Tibial artery (tissue), 4 donors: ENCODE data around the gene TGFB1I1.

ENCODE experiments used
- DNase-seq, 2 donors: peaks; one replicate each; pipeline ENCODE4 v3.0.0-alpha.2; 2019
- H3K27ac ChIP-seq, 2 donors: fragments of 200-600 bp; sonication (generic) in 1 of 2; 1 replicate in 1 of 2; 2 replicates in 1 of 2; pipeline ENCODE4 v1.5.1; 2018 to 2019; ENCODE audit warnings: mild to moderate bottlenecking in 1 of 2
- H3K27me3 ChIP-seq, 2 donors: fragments of 200-600 bp; sonication (generic) in 1 of 2; one replicate each; pipeline versions ENCODE4 v1.5.1 to v1.6.0; 2016 to 2019
- H3K36me3 ChIP-seq, 3 donors: fragments of 200-600 bp; sonication (generic) in 2 of 3; one replicate each; pipeline ENCODE4 v1.5.1; 2016 to 2019; ENCODE audit warnings: mild to moderate bottlenecking in 2 of 3
- H3K4me1 ChIP-seq, 4 donors: fragments of 200-600 bp; sonication (generic) in 2 of 4; 1 replicate in 3 of 4; 2 replicates in 1 of 4; pipeline ENCODE4 v1.5.1; 2016 to 2019
- H3K4me3 ChIP-seq, 2 donors: fragments of 200-600 bp; sonication (generic) in 1 of 2; 1 replicate in 1 of 2; 2 replicates in 1 of 2; pipeline ENCODE4 v1.5.1; 2018 to 2019; ENCODE audit warnings: mild to moderate bottlenecking in 2 of 2
- H3K9me3 ChIP-seq, 3 donors: fragments of 200-600 bp; sonication (generic) in 1 of 3; one replicate each; pipeline ENCODE4 v1.5.1; 2016 to 2019
- intact Hi-C: fragments of 100-400 bp; cut with DNase I; formaldehyde crosslinking; loops from one replicate; pipeline ENCODE4 v1.15.0; 2023; ENCODE audit warnings: low total_unique reads
- TF ChIP-seq, protein P1 (sequence below), 2 experiments: fragments of 200-600 bp in 1 of 2; fragments of 450-650 bp in 1 of 2; IDR thresholded peaks; one replicate each; pipeline ENCODE4 v1.5.1; 2017 to 2019; ENCODE audit warnings: antibody characterized with exemption in 2 of 2, mild to moderate bottlenecking in 1 of 2, moderate library complexity in 1 of 2

The TGFB1I1 gene

DNA sequence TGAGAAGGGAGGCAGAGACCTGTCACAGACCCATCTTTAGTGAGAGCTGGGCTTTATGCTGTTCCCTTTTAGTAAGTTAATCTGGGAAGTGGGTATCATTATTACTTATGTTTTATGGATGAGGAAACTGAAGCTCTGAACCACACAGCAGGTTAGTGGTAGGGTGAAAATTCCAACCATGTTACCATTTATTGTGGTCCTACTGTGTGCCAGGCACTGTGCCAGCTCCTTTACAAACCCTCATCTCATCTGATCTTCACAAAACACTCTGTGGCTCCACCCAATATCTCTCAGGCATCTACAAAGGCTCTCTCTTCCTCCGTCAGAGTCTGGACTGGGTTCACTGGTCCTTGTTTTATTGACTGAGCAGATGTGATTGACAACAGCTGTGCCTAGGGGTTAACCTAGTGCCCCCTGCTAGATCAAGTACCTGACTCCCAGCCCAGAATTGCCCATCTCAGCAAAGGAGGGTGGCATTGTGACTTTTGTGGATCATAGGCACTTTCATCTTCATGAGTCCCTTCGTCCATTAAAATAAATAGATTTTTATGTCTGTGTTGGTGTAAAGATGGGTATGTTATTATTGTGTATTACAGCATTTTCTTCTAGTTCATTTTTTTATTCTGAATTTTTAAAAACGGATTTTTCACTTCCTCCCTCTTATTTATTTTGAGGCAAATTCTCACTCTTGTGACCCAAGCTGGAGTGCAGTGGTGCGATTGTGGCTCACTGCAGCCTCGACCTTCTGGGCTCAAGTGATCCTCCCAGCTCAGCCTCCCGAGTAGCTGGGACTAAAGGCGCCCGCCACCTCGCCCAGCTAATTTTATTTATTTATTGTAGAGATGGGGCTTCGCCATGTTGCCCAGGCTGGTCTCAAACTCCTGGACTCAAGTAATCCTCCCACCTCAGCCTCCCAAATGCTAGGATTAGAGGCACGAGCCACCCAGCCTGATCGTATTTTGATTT lies 3.1 kb downstream of the TGFB1I1 start:
- peaks cover 46 to 55% (median 50%) of the 10 kb centered on the region in 3 donors for H3K36me3 ChIP-seq
- peak overlapping the region in 1 of 2 donors; percentile 99 for H3K27ac ChIP-seq
- TF ChIP-seq, protein P1, sequence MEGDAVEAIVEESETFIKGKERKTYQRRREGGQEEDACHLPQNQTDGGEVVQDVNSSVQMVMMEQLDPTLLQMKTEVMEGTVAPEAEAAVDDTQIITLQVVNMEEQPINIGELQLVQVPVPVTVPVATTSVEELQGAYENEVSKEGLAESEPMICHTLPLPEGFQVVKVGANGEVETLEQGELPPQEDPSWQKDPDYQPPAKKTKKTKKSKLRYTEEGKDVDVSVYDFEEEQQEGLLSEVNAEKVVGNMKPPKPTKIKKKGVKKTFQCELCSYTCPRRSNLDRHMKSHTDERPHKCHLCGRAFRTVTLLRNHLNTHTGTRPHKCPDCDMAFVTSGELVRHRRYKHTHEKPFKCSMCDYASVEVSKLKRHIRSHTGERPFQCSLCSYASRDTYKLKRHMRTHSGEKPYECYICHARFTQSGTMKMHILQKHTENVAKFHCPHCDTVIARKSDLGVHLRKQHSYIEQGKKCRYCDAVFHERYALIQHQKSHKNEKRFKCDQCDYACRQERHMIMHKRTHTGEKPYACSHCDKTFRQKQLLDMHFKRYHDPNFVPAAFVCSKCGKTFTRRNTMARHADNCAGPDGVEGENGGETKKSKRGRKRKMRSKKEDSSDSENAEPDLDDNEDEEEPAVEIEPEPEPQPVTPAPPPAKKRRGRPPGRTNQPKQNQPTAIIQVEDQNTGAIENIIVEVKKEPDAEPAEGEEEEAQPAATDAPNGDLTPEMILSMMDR (IDR thresholded peaks at IDR 0.05) = no peak

DNA sequence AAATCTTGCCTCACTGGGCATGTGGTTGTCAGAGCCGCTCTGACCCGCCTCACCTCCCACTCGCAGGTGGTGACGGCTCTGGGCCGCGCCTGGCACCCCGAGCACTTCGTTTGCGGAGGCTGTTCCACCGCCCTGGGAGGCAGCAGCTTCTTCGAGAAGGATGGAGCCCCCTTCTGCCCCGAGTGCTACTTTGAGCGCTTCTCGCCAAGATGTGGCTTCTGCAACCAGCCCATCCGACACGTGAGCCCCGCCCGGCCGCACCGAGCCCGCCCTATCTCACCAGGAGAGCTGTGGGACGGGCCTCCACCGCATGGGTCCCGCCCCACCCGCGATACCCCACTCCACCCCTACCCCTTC lies 4.0 kb downstream of the TGFB1I1 start:
- intact Hi-C loops = loop anchor here (2.0 kb wide), 1 partner anchor 17 kb away; the partner anchor contains the start of gene ARMC5
- H3K27me3 ChIP-seq = no peaks in the 10 kb centered on the region
- no peak overlapping the region for H3K4me3 ChIP-seq
- H3K36me3 ChIP-seq = peaks cover 46 to 55% (median 50%) of the 10 kb centered on the region in 3 donors
- H3K4me1 ChIP-seq = peaks cover 0 to 30% (median 20%) of the 10 kb centered on the region in 4 donors
- TF ChIP-seq, protein P1 (IDR thresholded peaks at IDR 0.05) = no peak
- DNase-seq = no peak
- no peak overlapping the region for H3K27ac ChIP-seq
- no peaks in the 10 kb centered on the region for H3K9me3 ChIP-seq

More for the DNA sequence above, 3.1 kb downstream of the TGFB1I1 start:
- intact Hi-C loops = loop anchor here (2.0 kb wide), 1 partner anchor 16 kb away; the partner anchor contains the start of gene ARMC5
- no peak for DNase-seq
- no peak overlapping the region for H3K4me3 ChIP-seq
- peaks cover 0 to 30% (median 26%) of the 10 kb centered on the region in 4 donors for H3K4me1 ChIP-seq
- H3K9me3 ChIP-seq = no peaks in the 10 kb centered on the region
- no peaks in the 10 kb centered on the region for H3K27me3 ChIP-seq

DNA sequence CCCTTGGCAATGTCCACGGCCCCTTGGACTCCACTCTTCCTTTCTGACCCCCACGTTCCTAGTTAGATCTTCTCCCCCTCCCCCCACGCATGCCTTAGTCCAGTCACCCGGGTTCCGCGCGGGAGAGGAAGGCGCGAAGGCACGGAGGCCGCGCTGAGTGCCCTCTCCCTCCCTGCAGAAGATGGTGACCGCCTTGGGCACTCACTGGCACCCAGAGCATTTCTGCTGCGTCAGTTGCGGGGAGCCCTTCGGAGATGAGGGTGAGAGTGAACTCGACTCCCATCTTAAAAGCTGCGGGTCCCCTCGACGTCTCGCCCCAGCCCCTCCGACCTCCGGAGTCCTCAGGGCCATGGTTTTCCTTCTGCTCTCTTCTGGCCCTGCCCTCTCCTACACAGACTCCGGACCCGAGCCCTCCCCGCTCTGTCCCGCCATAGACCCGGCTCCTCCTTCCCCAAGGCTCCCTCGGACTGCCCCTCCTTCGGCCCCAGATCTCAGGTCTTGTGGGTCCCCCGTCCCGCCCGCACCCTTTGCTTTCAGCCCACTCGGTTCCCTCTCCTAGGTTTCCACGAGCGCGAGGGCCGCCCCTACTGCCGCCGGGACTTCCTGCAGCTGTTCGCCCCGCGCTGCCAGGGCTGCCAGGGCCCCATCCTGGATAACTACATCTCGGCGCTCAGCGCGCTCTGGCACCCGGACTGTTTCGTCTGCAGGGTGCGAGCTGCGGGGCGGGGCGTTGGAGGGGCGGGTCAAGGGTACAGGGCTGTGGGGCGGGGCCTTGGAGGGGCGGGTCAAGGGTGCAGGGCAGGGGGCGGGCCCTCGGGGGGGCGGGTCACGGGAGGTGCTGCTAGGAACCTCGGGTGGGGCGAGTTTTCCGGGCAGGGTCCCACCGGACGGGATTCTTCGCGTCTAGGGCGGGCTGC lies 4.6 kb downstream of the TGFB1I1 start:
- intact Hi-C loops = no loop called here
- no peaks in the 10 kb centered on the region for H3K27me3 ChIP-seq
- H3K27ac ChIP-seq = peak overlapping the region in 1 of 2 donors; percentile 17
- H3K4me1 ChIP-seq = peaks cover 0 to 24% (median 15%) of the 10 kb centered on the region in 4 donors
- TF ChIP-seq, protein P1 (IDR thresholded peaks at IDR 0.05) = no peak
- H3K4me3 ChIP-seq = peak overlapping the region; percentile 23 to 32
- H3K36me3 ChIP-seq = peaks cover 46 to 55% (median 50%) of the 10 kb centered on the region in 3 donors
- DNase-seq = peak; percentile 74 to 81
- no peaks in the 10 kb centered on the region for H3K9me3 ChIP-seq

DNA sequence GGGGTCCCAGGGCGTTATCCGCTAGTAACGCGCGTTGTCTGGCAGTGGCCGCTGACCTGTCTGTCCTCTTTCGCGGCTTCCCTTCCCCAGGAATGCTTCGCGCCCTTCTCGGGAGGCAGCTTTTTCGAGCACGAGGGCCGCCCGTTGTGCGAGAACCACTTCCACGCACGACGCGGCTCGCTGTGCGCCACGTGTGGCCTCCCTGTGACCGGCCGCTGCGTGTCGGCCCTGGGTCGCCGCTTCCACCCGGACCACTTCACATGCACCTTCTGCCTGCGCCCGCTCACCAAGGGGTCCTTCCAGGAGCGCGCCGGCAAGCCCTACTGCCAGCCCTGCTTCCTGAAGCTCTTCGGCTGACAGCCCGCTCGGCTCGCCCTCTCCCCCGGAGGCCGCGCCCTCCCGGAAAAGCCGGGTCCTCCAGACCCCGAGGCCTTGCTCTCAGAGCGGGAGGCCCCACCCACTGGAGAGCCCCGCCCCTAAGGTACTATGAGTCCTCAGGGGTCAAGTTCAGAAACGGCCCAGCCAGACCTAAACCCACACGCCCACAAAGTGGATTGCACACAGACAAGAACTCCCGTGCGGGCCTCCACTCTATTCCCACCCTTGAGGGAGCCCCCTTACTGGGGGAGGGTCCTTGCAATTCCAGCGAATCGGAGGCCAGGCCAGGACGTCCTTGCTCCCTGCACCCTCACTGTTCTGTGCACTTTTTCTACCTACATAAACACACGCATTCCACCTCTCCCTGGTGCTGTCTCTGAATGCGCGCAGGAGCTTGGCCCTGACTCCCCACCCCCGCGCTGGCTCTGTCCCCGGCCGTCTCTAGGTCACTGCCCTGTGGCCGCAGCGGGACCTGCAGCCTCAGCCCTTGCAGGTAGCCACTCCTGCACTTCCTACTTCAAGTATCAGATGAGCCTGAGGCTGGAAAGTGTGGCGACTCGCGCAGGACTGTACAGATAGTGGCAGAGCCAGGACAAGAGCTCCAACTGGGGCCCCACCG lies 5.6 kb downstream of the TGFB1I1 start:
- H3K27me3 ChIP-seq = no peaks in the 10 kb centered on the region
- no peaks in the 10 kb centered on the region for H3K9me3 ChIP-seq
- intact Hi-C loops = no loop called here
- peaks cover 0 to 22% (median 14%) of the 10 kb centered on the region in 4 donors for H3K4me1 ChIP-seq
- no peak for DNase-seq
- H3K36me3 ChIP-seq = peaks cover 46 to 55% (median 50%) of the 10 kb centered on the region in 3 donors
- TF ChIP-seq, protein P1 (IDR thresholded peaks at IDR 0.05) = no peak
- H3K4me3 ChIP-seq = peak overlapping the region; percentile 23 to 32
- H3K27ac ChIP-seq = peak overlapping the region in 1 of 2 donors; percentile 17
